GM20431 (cell line): ENCODE results near the gene XK.
"Not testable (repeated sequence)": the region's sequence is repeated elsewhere in the genome, so short reads cannot be mapped to it uniquely, and the experiment has no call there.

ENCODE experiments used
- in situ Hi-C: fragments of 300-500 bp; cut with MseI, MboI; formaldehyde crosslinking; loops from one replicate; pipeline ENCODE4 v1.15.0; 2020; ENCODE audit warnings: low sequenced_read_pairs; ENCODE audit not compliant: unreplicated experiment

XK gene

GRCh38 chrX:37752281-37752680 lies 66.7 kb downstream of the XK start:
- in situ Hi-C loops: no loop called here

GRCh38 chrX:37752936-37753335 lies 67.3 kb downstream of the XK start:
- in situ Hi-C loops: no loop called here

- in situ Hi-C loops: no loop called here
Observed at GRCh38 chrX:37753384-37753783, 67.8 kb downstream of the XK start.

GRCh38 chrX:37754516-37754915 lies 68.9 kb downstream of the XK start:
- in situ Hi-C loops: no loop called here

DNA sequence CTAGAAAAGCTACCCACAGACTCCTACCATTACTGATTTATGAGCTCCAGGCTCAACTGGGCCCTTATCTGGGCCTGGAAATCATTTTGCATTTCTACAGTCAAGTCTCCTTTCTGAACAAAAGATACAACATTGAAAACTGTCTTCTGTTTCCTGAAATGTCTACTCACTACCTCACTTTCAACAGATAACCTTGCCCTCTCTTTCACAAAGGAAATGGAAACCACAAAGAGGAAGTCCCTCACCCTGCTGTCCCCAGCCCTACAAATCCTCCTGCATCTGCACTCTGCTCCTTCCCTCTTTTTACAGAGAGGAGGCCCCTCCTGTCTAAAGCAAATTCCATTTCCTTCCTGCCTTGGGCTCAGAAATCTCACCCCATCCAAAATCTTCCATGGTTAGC lies 69.4 kb downstream of the XK start:
- in situ Hi-C loops: no loop called here

DNA sequence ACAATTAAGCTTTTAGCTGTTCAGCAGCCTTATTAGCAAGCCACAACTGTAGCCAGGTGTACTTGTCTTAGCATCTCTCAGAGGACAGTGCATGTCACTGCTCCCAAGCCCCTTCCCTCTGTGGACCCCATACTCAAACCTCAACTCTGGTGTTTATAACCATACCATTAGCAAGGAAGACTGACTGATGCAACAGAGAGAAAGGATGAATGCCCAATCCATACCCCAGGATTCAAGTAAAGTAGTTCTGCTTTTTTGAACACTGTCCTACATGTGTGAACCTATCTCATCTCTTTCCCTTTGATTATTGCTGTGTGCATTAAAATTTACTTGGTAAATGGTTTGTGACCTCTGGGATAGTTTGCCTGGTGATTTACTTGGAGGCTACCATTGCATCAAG lies 71.5 kb downstream of the XK start:
- in situ Hi-C loops: no loop called here

- in situ Hi-C loops: no loop called here
Observed at GRCh38 chrX:37759351-37759750, 73.8 kb downstream of the XK start.

DNA sequence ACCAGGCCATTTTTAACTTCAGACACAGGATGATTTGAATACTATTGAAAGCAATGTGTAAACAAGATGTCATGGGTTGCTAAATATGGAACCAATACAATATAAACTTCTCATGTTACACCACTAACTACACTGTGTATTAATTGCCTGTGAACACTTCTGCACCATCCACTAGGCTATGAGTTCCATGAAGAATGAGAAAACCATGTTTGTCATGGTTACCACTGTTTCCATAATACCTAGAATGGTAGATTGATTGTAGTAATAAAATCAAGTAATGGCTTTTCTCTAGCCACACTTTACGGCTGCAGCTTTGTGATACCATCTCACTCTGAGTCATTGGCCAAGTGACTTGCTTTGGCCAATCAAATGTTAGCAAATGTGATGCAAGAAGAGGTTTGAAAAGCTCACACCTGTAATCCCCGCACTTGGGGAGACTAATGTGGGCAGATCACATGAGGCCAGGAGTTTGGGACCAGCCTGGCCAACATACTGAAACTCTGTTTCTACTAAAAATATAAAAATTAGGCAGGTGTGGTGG lies 74.4 kb downstream of the XK start:
- in situ Hi-C loops: no loop called here

GRCh38 chrX:37763400-37763799 lies 77.8 kb downstream of the XK start:
- in situ Hi-C loops: no loop called here

DNA sequence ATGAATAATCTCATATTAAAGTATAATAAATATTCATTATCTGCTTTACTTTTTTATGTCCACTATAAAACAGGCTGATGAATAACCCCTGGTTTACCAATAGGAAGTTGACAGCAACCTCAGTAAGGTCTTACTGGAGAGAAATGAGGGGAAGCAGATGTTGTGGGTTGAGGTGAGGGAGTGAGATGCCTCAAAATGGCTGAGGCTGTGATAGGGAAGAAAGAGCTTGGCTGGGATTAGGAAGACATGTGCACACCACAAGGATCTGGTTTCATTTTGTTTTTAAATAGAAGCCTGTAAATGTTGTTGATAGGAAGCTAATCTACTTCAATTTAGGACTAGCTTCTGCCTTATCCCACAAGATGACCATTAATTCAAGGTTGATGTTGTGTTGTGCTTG lies 79.9 kb downstream of the XK start:
- in situ Hi-C loops: no loop called here

DNA sequence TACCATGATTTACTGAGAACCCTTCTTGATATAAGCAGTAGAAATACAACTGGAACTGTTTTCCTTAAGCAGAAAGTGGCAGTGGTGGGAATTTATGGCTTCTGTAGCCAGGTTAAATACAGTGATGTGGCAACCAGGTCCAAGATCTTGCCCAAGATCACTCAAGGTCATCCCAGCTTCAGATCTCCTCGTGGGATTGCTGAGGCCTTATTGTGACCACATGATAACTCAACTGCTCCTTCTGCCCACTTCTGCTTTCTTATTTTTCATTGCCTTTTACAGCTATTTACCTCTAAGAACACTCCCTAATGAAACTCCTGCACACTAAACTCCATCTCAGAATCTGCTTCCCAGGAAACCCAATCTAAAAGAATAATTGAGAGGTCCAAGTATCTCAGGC lies 81.8 kb downstream of the XK start:
- in situ Hi-C loops: no loop called here

GRCh38 chrX:37768866-37769265 lies 83.3 kb downstream of the XK start:
- in situ Hi-C loops: not testable (repeated sequence)

DNA sequence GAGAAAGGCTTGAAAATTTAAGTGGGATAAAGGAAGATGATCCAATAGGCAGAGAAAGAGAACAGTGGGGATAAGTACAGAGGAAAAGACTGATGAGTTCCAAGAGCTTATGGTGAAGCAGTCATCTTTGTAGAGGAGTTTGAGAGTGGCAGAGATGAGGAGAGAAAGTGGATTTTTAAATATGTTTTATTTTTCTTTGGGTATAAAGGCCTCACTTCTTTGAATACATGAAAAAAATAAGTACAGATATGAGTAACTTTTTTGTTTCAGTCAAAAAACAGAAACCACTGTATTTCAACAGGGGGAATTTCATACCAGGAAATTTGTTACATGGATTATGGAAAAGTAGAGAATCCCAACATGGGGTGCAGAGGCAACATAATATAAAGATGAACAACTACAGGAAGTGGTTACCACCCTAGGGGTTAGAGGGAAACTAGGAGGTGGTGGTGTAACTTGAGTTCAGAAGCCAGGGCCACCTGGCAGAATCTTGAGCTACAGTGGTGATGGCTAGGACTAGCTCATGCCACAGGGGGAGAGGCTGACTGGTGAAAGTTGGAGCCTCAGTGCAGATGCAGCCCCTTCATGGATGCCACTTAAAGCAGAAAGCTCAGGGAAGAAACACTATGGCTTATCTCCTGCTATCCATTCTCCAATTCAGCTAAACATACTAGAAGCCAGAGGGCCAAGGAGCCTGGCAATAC lies 90.8 kb downstream of the XK start:
- in situ Hi-C loops: no loop called here

GRCh38 chrX:37776987-37777325 lies 91.4 kb downstream of the XK start:
- in situ Hi-C loops: no loop called here

DNA sequence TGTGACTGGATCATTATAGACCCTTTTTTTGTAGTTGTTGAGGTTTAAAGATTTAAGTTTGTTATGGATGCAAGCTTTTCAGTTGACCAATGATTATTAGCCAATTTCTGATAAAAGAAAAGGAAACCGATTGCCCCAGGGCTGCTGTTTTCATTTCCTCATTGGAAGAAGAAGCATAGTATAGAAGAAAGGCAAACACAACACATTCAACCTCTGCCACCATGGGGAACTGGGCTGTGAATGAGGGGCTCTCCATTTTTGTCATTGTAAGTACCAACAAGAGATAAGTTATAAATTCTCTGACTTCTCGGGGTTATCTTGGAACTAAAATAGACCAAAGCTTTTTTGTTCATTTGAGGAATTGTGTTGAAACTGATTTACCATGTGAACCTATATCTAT lies 94.3 kb downstream of the XK start, which contains the start of gene CYBB:
TSS of gene CYBB (plus strand) at position 203 of the 400 bp plus-strand sequence. CDS start at position 222, 19 bp downstream.
- in situ Hi-C loops: no loop called here

DNA sequence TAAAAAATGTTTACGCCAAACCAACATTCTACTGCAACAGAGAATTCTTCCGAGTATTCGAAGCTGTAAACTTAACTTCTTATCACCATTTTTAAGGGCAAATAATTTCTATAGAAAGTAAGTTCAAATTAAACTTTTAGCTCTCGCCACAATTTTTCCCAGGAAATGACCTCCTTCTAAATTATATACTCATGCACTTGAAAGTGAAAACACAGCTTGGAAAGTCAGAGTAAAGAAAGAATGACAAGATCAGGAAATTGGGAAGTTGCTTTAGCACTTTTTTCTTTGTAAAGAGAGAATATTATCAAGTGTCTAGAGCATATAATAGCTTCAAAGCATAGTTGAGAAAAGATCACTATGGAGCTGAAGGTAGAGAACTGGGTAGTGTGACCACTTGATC lies 95.5 kb downstream of the XK start:
- in situ Hi-C loops: no loop called here
